Endometrial microvascular endothelial cells (primary cell): ENCODE measurements around the gene TICRR. TPM values are rescaled to one million over a fixed set of nuclear protein-coding genes. Genes with fewer than 3 reads are reported as not detected.

Source experiments
- in situ Hi-C: cut with HindIII; loops from 2 replicates; pipeline ENCODE4 v1.10.0; 2017; ENCODE audit warnings: low sequenced_read_pairs, low pct_unique_long_range_greater_than_20kb; ENCODE audit errors: inconsistent ontology term
- total RNA-seq: library from RNA; depleted of rRNA; stranded (reverse); fragments of >200 nt; gene quantifications from one replicate; pipeline ENCODE4 v1.2.3, GENCODE V29; 2015; ENCODE audit errors: inconsistent ontology term

Gene TICRR
- total RNA-seq, 1 donor from 2014 or later, result 6.9 TPM

DNA sequence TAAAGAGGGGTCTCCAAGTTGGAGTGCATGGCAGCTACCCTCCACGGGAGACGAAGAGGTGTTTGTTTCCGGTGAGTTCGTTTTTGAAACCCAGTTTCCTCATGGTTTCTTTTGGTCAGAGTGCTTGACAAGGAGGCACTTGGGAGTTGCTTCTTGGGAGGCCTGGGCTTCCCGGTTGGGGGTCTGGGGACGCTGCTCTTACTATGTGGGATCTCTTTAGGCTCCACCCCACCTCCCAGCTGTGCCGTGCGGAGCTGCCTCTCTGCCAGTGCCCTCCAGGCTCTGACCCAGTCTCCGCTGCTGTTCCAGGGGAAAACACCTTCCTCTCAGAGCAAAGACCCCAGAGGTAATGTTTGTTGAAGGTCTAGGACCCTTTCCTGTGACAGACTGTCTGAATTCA, 50.4 kb downstream of the TICRR start:
- in situ Hi-C loops, result no loop called here

DNA sequence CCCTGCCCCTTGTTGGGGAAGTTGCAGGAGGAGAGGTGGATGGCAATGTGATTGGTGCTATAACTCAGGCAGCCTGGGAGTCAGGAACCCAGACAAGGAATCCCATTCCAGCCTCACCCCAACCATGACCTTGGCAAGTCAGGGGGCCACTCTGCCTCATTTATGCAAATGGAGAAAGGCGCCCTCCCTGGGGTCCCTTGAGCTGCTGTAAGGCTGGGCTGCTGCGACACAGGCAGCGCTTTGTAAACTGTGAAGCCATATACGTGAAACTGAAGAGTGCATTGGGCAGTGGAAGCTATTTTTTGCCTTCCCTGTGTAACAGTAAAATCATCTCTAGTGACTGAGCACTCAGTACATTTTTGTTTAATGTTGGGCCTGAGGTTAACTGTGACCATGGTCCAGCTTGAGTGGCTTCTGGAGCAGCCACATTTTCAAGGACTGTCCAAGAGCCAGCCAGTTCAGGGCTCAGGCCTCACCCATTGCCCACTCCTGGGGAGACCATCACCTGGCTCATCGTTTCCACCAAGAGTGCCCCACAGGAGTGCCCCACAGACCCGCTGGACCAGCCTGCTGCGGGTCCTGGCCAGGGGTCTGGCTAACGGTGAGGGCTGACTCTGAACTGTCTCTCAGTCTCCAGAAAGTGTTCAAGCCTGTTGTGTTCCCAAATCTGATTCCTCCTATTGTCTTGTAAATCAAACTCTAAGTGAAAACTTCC, 52.1 kb downstream of the TICRR start:
- in situ Hi-C loops, result no loop called here

DNA sequence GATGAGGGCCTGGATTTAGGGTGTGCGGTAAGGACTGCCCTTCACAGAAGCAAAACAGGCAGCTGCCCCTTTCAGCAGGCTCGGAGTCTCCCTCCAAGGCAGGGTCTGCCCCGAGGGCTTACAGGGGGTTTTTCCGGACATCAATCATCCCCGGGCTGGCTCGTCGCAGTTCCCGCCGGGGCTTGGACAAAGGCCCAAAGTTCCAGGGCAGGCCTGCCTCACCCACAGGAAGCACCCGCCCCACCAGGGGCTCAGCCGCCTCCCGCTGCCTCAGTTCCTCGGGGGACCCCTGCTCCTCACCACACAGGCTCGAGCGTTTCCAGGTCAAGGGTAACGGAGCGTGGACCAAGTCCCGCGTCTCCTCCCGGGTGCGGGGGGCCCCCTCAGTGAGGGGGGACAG, 53.0 kb downstream of the TICRR start:
- in situ Hi-C loops, result no loop called here

DNA sequence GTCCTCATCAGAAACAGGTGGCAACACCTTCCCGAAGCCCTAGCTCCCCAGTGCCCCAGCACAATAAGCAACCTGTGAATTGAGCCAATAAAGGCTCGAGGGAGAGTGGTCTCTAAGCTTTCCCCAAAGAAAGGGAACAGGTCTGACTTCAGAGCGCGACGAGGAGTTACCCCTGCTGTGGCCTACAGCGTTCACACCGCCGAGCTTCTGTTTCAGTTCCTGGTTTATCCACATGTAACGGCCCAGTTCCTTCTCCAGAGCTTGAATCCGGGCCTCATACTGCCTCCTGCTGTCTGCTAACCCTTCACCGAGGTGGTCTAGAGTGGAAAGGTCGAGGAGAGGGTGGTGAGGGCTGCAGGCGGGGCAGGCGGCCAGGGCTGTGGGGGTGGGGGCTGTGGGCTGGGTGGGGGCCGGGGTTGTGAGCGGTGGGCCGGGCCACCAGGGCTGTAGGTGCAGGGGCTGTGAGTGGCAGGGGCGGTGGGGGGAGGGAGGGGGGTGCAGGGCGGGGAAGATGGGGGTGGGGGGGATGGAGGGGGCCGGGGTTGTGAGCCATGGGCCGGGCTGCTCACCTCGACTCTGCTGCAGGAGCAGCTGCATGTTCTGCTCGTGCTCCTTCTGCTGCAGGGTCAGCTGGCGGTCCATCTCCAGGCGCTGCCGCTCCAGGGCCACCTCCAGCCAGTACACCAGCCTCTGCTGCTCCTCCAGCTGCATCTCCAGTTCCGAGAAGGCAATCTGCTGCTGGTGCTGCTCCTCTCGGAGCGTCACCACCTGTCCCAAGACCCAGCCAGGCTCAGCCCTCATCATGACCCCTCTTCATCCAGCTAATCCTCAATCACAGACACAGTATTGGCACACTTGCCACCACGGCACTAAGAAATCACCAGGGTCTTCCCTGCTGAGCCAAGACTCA, 53.8 kb downstream of the TICRR start:
- in situ Hi-C loops, result no loop called here

DNA sequence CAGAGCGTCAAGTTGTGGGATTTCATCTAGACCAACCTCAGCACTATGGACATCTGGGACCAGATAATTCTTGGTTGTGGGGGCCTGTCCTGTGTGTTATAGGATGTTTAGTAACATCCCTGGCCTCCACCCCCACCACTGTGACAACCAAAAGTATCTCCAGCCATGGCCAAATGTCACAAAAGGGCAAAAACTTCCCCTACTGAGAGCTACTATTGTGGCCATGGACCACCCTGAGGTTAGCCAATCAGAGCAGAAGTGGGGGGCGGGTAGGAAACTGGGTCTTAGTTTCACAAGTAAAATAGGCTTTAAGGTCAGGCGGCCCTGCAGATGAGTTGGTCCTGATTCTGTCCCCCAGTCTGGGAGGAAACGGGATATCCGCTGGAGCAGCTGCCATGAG, 54.6 kb downstream of the TICRR start:
- in situ Hi-C loops, result no loop called here

DNA sequence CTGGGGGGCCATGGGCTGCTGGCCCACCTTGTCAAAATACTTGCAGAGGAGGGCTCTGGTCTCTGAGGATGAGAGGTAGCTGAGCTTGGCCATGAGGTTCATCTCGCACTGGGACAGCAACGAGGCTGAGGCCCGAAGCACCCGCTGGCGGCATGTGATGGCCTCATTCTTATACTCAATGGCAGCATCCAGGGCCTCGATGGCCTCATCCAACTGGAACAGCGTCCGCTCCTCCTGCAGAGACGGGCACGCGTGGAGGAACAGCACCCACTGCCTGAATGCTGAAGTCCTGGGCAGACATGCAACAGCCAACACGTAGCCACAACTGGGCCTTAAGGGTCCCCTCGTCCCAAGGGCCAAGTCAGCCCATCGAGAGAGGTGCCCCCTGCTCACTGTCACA, 55.0 kb downstream of the TICRR start:
- in situ Hi-C loops, result no loop called here

DNA sequence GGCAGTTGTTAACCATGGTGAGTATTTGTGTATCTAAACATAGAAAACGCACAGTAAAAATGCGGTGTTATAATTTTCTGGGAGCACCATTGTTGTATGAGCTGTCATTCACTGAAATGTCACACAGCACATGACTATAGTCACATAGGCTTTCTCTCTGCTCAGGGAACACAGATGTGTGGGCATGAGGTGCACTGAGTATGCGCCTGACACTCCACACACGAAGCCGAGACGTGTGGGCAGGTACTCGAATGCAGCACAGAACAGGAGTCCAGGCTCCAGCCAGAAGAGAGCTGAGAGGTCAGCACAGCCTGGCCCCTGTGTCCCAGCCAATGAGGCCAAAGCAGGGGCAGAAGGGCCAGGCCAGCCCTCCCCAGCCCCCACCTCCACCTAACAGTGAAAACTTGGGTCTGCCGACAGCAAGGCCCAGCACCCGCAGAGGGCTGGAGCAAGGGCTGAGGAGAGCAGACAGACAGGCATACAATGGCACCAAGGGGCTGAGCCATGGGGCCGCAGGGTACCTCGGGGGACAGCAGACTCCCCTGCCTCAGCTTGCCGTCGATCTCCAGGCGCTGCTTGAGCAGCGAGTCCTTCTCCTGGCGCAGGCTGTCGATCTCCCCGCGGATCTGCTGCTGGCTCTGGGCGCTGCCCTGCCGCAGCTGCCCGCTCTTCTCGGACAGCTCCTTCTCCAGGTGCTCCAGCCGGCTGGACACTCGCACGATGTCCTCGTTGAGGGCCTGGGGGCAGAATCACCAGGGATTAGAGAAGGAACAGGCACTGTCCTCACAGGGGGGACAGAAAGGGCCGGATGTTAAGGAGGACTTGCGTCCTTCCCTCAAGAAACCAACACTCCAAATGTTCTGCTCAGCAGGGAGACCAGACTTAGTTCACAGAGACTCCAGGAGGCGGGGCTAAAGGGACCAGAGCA, 56.0 kb downstream of the TICRR start:
- in situ Hi-C loops, result no loop called here

DNA sequence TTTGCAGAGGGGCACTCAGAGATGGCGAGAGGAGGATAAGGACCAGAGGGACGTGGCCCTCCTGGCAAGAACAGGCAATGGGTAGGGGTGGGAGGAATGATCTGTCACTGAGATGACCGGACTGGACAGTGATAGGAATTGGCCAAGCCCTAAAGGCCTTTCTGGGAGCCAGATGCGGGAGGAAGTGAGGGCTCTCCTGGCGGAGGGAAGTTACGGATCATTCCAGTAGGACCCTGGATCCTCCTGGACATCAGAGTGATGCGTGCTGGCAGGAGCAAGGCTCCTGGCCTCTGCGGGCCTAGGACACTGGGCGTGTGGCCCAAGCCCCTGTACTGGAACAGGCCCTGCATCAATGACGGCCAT, 56.6 kb downstream of the TICRR start:
- in situ Hi-C loops, result no loop called here

DNA sequence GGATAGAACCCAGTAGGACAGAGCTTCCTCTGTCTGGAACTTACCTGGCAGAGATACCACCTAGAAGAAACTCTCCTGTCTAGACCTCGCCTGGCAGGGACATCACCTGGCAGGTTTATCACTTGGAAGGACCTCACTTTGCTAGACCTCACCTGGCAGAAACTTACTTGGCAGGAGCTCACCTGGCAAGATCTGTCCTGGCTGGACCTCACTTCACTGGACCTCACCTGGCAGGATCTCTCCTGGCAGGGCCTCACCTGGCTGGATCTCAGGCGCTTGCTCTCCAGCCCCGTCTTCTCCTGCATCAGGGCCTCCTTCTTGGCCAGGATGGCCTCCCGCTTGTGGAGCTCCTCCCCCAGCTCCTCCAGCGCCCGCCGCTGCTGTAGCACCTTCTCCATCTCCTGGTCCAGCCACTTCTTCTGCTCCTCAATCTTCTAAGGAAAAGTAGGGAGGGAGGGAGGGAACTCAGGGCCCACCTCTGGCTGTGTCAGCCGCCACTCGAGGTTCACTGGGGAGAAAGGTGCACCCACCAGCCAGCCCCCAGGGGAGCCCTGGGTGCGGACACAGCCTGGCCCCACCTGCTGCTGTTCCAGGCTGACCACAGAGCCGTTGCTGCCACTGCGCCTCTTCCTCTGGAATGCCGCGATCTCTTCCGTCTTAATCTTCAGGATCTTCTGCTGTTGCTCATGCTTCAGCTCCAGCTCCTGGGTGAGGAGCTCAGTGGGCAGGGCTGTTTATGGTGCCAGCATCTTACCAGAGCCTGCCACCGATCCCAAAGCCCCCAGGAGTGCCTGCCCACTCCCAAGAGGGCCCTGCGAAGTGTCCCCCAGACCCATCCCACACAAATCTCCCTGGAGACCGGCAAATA, 57.5 kb downstream of the TICRR start:
- in situ Hi-C loops, result no loop called here

DNA sequence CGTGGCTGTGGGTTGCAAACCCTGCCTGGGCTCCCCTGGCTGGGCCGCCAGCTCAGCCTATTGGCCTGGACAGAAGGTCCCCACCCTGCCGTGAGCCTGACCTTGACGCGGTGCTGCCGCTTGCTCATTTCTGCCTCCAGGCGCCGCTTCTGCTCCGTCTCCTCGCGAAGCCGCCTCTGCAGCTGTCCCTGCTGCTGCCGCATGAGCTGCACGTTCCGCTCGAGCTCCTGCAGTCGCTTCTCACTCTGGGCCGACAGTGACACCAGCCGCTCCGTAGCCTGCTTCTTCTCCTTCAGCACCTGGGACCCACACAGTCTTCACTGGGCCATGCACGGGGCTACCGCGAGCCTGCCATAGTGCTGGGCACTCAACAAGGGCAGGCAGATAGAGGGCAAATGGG, 58.3 kb downstream of the TICRR start:
- in situ Hi-C loops, result no loop called here

DNA sequence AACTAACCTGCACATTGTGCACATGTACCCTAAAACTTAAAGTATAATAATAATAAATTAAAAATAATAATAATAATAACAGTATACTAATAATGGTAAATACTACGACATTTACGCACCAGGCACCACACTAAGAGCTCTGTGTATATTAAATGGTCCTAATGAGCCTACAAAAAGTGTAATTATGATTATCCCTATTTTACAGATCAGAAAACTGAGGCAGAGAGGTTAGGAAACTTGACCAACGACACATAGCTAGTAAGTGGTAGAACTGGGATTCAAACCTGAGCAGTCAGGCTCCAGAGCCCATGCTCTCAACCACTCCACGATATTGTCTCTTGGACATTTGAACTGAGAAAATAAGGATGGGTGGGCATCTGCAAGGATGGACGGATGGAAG, 65.0 kb downstream of the TICRR start:
- in situ Hi-C loops, result no loop called here

DNA sequence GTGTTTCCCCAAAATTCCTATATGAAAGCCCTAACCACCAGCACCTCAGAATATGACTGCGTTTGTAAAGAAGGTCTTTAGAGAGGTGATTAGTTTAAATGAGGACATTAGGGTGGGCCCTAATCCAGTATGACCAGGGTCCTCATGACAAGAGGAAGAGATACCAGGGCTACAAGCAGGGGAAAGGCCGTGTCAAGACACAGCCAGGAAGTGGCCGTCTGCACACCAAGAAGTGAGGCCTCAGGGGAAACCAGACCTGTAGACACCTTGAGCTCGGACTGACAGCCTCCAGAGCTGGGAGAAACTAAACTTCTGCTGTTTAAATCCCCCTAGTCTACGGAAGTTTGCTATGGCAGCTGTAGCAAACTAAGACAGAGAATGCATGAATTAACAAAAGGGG, 65.8 kb downstream of the TICRR start:
- in situ Hi-C loops, result no loop called here

DNA sequence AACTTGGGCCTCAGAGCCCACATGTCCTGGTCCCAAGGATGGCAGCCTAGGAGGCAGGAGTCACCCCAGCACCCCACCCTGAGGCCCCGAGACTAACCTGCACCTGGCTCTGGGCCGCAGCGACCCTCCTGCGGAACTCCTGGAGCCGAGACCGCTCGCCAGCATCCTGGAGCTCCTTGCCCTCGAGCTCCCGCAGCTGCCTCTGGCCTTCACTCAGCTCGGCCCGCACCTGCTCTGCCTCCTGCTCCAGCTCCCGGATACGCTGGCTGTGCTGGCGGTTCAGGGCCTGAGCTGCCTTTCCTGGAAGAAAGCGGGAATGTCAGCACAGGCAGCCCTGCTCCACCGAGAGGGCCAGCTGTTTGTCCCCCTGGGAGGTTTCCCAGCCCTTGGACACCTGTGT, 66.8 kb downstream of the TICRR start:
- in situ Hi-C loops, result no loop called here

DNA sequence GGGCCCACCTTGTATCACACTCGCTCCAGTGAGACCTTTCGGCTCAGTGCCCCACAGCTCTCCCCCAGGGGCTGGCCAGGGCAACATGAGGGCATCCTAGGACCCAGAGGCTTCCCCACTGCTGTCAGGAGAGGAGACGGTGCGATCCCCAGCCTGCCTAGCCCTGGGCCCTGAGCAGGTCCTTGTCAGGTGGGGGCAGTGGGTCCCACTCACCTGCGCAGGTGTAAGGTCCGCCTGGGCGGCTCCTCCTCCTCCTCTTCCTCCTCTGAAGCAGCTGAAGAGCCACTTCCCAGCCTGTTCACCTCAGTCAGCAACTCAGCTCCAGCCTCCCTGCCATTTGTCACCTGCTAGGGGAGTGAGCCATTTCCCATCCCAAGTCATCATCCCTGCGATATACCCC, 70.4 kb downstream of the TICRR start:
- in situ Hi-C loops, result no loop called here

DNA sequence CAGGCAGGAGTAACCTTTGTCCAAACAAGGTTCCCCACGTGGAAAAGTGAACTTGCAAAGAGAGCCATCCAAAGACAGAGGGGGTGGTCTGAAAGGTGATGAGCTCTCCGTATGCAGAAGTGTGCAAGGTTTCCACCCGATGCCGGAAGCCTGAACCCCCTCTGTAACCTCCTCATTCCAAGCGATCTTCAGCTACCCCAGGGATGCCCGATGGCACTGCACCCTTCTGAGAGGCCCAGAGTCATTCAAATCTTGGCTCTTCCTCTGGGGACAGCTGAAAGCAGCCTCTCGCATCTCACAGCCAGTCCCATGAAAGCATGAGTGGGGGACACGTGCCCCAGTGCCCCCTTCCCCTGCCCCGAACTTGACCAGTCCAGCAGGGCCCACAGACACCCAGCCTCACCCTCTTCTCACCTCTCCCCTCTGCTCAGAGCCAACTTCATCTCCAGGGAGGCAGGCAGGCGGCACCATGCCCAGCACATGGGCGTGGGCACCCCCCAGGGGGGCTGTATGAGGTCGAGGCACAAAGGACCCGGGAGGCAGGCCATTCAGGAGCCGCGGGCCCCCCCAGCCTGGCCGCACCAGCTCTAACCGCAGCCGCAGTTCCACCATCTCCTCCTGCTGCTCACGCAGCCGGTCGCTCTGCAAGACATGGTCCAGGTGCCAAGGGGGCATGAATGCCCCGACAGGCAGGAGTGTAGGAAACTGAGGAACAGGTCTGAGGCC, 71.3 kb downstream of the TICRR start:
- in situ Hi-C loops, result no loop called here

DNA sequence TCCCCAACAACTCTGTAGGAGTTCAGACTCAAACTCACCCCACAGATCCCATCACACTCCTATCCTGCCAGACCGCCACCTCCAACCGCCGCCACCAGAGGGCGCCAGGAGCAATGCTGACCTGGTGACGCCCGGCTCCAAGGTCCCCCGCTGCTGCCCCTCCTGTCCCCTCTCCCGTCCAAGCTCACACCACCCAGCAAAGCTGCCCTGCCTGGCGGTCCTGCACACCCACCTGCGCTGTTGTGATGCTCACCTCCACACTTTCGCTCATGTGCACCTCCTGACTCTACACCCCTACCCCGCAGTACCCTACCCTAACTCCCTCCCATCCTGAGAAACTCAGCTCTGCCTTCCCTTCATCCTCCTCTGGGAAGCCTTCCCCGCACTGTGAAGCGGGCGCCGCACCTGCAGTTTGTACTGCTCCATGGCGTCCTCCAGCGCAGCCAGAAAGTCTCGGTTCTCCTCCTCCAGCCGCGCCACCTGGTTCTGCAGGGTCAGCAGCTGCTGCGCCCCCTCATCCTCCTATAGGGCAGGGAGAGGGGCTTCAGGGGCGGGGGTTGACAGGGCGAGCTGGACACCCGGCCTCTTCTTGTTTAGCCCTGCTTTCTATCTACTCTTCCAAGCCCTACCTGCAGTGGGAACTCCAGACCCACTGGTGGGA, 72.1 kb downstream of the TICRR start:
- in situ Hi-C loops, result no loop called here
